Mesenchymal stem cell (in vitro differentiated cells and primary cell): ENCODE data around the gene HINT1. TPM values are rescaled to one million over a fixed set of nuclear protein-coding genes. Genes with fewer than 3 reads are reported as not detected.

ENCODE experiments used
- DNase-seq: peaks from one replicate; pipeline ENCODE4 v3.0.0-alpha.2; 2013
- H2AFZ ChIP-seq: one replicate; pipeline ENCODE4 v1.6.1; 2013; ENCODE audit warnings: low read depth, mild to moderate bottlenecking, control low read depth, inconsistent platforms, low read length, moderate library complexity
- H2AK5ac ChIP-seq: 2 replicates; pipeline ENCODE4 v1.6.1; 2013; ENCODE audit warnings: low read length, moderate library complexity, mild to moderate bottlenecking, inconsistent platforms; ENCODE audit not compliant: severe bottlenecking
- H2BK120ac ChIP-seq: one replicate; pipeline ENCODE4 v1.6.1; 2013; ENCODE audit warnings: low read depth, mild to moderate bottlenecking, inconsistent platforms, low read length, moderate library complexity
- H2BK12ac ChIP-seq, 2 experiments: one replicate each; pipeline ENCODE4 v1.6.1; 2013; ENCODE audit warnings: inconsistent platforms in 2 of 2, low read length in 2 of 2, mild to moderate bottlenecking in 2 of 2, moderate library complexity in 2 of 2, control low read depth in 1 of 2
- H2BK15ac ChIP-seq: one replicate; pipeline ENCODE4 v1.6.1; 2013; ENCODE audit warnings: mild to moderate bottlenecking, low read depth, inconsistent platforms; ENCODE audit not compliant: poor library complexity, severe bottlenecking
- H2BK5ac ChIP-seq: 2 replicates; pipeline ENCODE4 v1.6.1; 2013; ENCODE audit warnings: low read depth, mild to moderate bottlenecking, low read length, control low read depth, inconsistent platforms; ENCODE audit not compliant: poor library complexity, severe bottlenecking
- H3K14ac ChIP-seq, 2 experiments: one replicate each; pipeline ENCODE4 v1.6.1; 2013; ENCODE audit warnings: inconsistent platforms in 2 of 2, low read length in 2 of 2, control low read depth in 1 of 2, mild to moderate bottlenecking in 1 of 2, moderate library complexity in 1 of 2
- H3K18ac ChIP-seq, 2 experiments: one replicate each; pipeline ENCODE4 v1.6.1; 2013; ENCODE audit warnings: inconsistent platforms in 2 of 2, low read length in 2 of 2, control low read depth in 1 of 2, low read depth in 1 of 2, mild to moderate bottlenecking in 1 of 2
- H3K23ac ChIP-seq, 2 experiments: one replicate each; pipeline ENCODE4 v1.6.1; 2013; ENCODE audit warnings: inconsistent platforms in 2 of 2, low read length in 2 of 2, mild to moderate bottlenecking in 2 of 2, moderate library complexity in 2 of 2, control low read depth in 1 of 2
- H3K27ac ChIP-seq: 2 replicates; pipeline ENCODE4 v1.5.1; 2013; ENCODE audit warnings: mild to moderate bottlenecking, moderate library complexity, low read length, control low read depth, inconsistent platforms; ENCODE audit not compliant: poor library complexity, severe bottlenecking
- H3K27me3 ChIP-seq, 2 experiments: 2 replicates each; pipeline versions ENCODE4 v1.6.1 to v1.7.0; 2013; ENCODE audit warnings: low read length in 2 of 2, mild to moderate bottlenecking in 2 of 2, moderate library complexity in 2 of 2, control low read depth in 1 of 2, inconsistent platforms in 1 of 2; ENCODE audit not compliant: control insufficient read depth in 1 of 2, insufficient read depth in 1 of 2
- H3K36me3 ChIP-seq, 2 experiments: 2 replicates each; pipeline versions ENCODE4 v1.6.1 to v1.7.0; 2013; ENCODE audit warnings: low read length in 2 of 2, control low read depth in 1 of 2, inconsistent platforms in 1 of 2, low read depth in 1 of 2, mild to moderate bottlenecking in 1 of 2; ENCODE audit not compliant: insufficient read depth in 2 of 2, control insufficient read depth in 1 of 2
- H3K4ac ChIP-seq, 2 experiments: one replicate each; pipeline ENCODE4 v1.6.1; 2013; ENCODE audit warnings: inconsistent platforms in 2 of 2, low read length in 2 of 2, mild to moderate bottlenecking in 2 of 2, moderate library complexity in 2 of 2, control low read depth in 1 of 2, low read depth in 1 of 2
- H3K4me1 ChIP-seq: 2 replicates; pipeline ENCODE4 v1.6.1; 2013; ENCODE audit warnings: low read depth, low read length, control low read depth; ENCODE audit not compliant: control insufficient read depth, insufficient read depth
- H3K4me2 ChIP-seq: 2 replicates; pipeline ENCODE4 v1.6.1; 2013; ENCODE audit warnings: low read length, mild to moderate bottlenecking, inconsistent platforms; ENCODE audit not compliant: poor library complexity, severe bottlenecking
- H3K4me3 ChIP-seq, 2 experiments: 2 replicates each; pipeline versions ENCODE4 v1.5.1 to v1.7.0; 2013; ENCODE audit warnings: low read length in 2 of 2, mild to moderate bottlenecking in 2 of 2, control low read depth in 1 of 2, low read depth in 1 of 2; ENCODE audit not compliant: insufficient read depth in 1 of 2
- H3K79me1 ChIP-seq: replicated peaks from 2 replicates; pipeline ENCODE4 v1.6.1; 2013; ENCODE audit warnings: mild to moderate bottlenecking, control low read depth, low read length, inconsistent platforms; ENCODE audit not compliant: poor library complexity, severe bottlenecking
- H3K9ac ChIP-seq: 2 replicates; pipeline ENCODE4 v1.7.0; 2013; ENCODE audit warnings: mild to moderate bottlenecking, low read length, moderate library complexity
- H3K9me3 ChIP-seq: 2 replicates; pipeline ENCODE4 v1.7.0; 2013; ENCODE audit warnings: mild to moderate bottlenecking, low read length; ENCODE audit not compliant: control insufficient read depth
- H4K8ac ChIP-seq: one replicate; pipeline ENCODE4 v1.6.1; 2013; ENCODE audit warnings: inconsistent platforms, mild to moderate bottlenecking, low read length, moderate library complexity
- H4K91ac ChIP-seq: one replicate; pipeline ENCODE4 v1.6.1; 2013; ENCODE audit warnings: mild to moderate bottlenecking, low read length, inconsistent platforms
- WGBS: methylation state at CpG from one replicate; pipeline ENCODE4 v1.1.7; 2013; ENCODE audit warnings: mixed read lengths; 5-methylcytosine and 5-hydroxymethylcytosine counted together
- polyA plus RNA-seq, 2 experiments: library from polyadenylated mRNA; stranded (reverse); fragments of 200-250 nt; gene quantifications; one replicate each; pipeline ENCODE4 v1.2.3, GENCODE V29; 2013

HINT1 gene
- polyA plus RNA-seq (2013, experiment 1 of 2): 323 TPM
- 343 TPM for polyA plus RNA-seq (2013, experiment 2 of 2)

DNA sequence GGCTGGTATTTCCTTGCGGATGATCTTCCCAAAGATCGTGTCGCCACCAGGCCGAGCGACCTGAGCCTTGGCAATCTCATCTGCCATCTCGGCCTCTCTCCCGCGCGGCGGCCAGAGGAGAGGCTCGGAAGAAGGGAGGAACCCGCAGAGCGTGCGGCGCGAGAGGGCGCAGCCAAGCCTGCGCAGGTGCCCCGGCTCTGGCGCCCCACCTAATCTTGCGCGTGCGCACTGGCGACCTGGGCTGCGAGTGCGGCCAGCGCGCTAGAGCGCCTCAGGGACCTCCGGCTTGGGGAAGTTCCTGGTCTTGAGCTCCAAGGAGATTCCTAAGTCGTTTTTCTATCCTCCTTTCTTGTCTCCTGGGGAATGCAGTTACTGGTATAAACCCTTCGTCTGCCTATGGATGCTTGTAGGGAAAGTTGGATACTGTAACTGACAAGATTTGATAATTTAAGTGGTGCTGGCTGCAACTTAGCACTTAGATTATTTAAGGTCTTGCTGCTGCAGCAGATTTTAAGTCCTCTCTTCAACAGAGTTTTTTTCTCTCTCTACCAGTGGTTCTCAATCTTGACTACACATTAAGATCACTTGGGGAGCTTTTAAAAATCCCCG, at the start of gene HINT1:
HINT1 (minus strand) TSS at position 138 of the 609 bp plus-strand sequence; CDS start at position 87, 51 bp downstream.
- peak within 1 kb of the TSS; percentile 77 for H4K8ac ChIP-seq
- H2AFZ ChIP-seq: peak within 1 kb of the TSS; percentile 7
- no peak within 1 kb of the TSS for H2BK5ac ChIP-seq
- H3K4me2 ChIP-seq: peak within 1 kb of the TSS; percentile 35
- peak within 1 kb of the TSS in 1 of 2 experiments; percentile 50 for H2BK12ac ChIP-seq
- WGBS: 1% methylated on average over 32 of the region's 33 CpGs
- no peaks in the 10 kb centered on the region for H3K9me3 ChIP-seq
- H3K9ac ChIP-seq: peak within 1 kb of the TSS; percentile 100
- H3K79me1 ChIP-seq: peaks cover 4% of the 10 kb centered on the region
- H3K36me3 ChIP-seq: peaks cover 10 to 25% of the 10 kb centered on the region in 2 experiments
- no peaks in the 10 kb centered on the region for H3K4me1 ChIP-seq
- H2BK15ac ChIP-seq: peak within 1 kb of the TSS; percentile 84
- H3K27me3 ChIP-seq: no peaks in the 10 kb centered on the region
- no peak within 1 kb of the TSS for H2BK120ac ChIP-seq
- DNase-seq: peak; percentile 87
- peak within 1 kb of the TSS; percentile 61 for H4K91ac ChIP-seq
- peak within 1 kb of the TSS; percentile 86 to 91 for H3K4me3 ChIP-seq
- H2AK5ac ChIP-seq: no peak within 1 kb of the TSS
- peak within 1 kb of the TSS in 1 of 2 experiments; percentile 90 for H3K14ac ChIP-seq
- peak within 1 kb of the TSS; percentile 96 to 97 for H3K18ac ChIP-seq
- H3K4ac ChIP-seq: peak within 1 kb of the TSS; percentile 82 to 93
- peak within 1 kb of the TSS; percentile 89 for H3K27ac ChIP-seq
- peak within 1 kb of the TSS in 1 of 2 experiments; percentile 34 for H3K23ac ChIP-seq

GRCh38 chr5:131214609-131215227, 49.7 kb upstream of the HINT1 start:
- no peak overlapping the region for H4K91ac ChIP-seq
- H3K9ac ChIP-seq: no peak overlapping the region
- H3K27me3 ChIP-seq: no peaks in the 10 kb centered on the region
- no peak overlapping the region for H2BK12ac ChIP-seq
- no peak overlapping the region for H3K23ac ChIP-seq
- H3K4me2 ChIP-seq: no peak overlapping the region
- no peak overlapping the region for H3K27ac ChIP-seq
- no peak for DNase-seq
- no peak overlapping the region for H2AK5ac ChIP-seq
- H2BK5ac ChIP-seq: no peak overlapping the region
- H3K14ac ChIP-seq: no peak overlapping the region
- H3K36me3 ChIP-seq: no peaks in the 10 kb centered on the region
- no peak overlapping the region for H2BK120ac ChIP-seq
- WGBS: 85% methylated on average over 3 of the region's 3 CpGs
- H2BK15ac ChIP-seq: no peak overlapping the region
- H3K4me3 ChIP-seq: no peak overlapping the region
- no peak overlapping the region for H2AFZ ChIP-seq
- H3K9me3 ChIP-seq: no peaks in the 10 kb centered on the region
- H3K4ac ChIP-seq: no peak overlapping the region
- no peak overlapping the region for H4K8ac ChIP-seq
- H3K18ac ChIP-seq: no peak overlapping the region
- no peaks in the 10 kb centered on the region for H3K79me1 ChIP-seq
- H3K4me1 ChIP-seq: peaks cover 3% of the 10 kb centered on the region

- Histone ChIP-seq H3K9me3 (no peaks in the 10 kb centered on the region), H2BK5ac (no peak overlapping the region), H3K79me1 (no peaks in the 10 kb centered on the region), H2BK15ac (no peak overlapping the region), H3K27me3 (no peaks in the 10 kb centered on the region), H3K14ac (no peak overlapping the region), H3K18ac (no peak overlapping the region), H4K8ac (no peak overlapping the region), H2AFZ (no peak overlapping the region), H2BK120ac (no peak overlapping the region), H3K9ac (no peak overlapping the region), H2BK12ac (no peak overlapping the region), H3K23ac (no peak overlapping the region), H3K36me3 (no peaks in the 10 kb centered on the region), H2AK5ac (no peak overlapping the region), H3K27ac (no peak overlapping the region), H4K91ac (no peak overlapping the region), H3K4me2 (no peak overlapping the region), H3K4ac (no peak overlapping the region), H3K4me1 (peaks cover 2% of the 10 kb centered on the region), H3K4me3 (no peak overlapping the region)
- DNase-seq: no peak
- 99% methylated on average over 3 of the region's 5 CpGs for WGBS
Observed at GRCh38 chr5:131212471-131213021, 47.5 kb upstream of the HINT1 start.

DNA sequence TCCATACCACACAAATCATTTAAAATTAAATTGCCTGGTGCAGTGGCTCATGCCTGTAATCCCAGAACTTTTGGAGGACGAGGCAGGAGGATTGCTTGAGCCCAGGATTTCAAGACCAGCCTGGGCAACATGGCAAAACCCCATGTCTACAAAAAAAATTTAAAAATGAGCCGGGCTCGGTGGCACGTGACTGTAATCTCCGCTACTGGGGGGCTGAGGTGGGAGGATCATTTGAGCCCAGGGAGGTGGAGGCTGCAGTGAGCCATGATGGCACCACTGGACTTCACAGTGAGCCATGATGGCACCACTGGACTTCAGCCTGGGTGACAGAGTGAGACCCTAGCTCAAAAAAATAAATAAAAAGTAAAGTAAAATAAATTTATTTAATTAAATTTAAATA, 46.6 kb upstream of the HINT1 start:
- H3K14ac ChIP-seq: no peak overlapping the region
- no peak overlapping the region for H3K27ac ChIP-seq
- no peak overlapping the region for H2BK12ac ChIP-seq
- H3K9me3 ChIP-seq: no peaks in the 10 kb centered on the region
- no peaks in the 10 kb centered on the region for H3K36me3 ChIP-seq
- H3K4me2 ChIP-seq: no peak overlapping the region
- no peak overlapping the region for H3K4me3 ChIP-seq
- H3K23ac ChIP-seq: no peak overlapping the region
- no peaks in the 10 kb centered on the region for H3K27me3 ChIP-seq
- H2AFZ ChIP-seq: no peak overlapping the region
- no peak overlapping the region for H3K4ac ChIP-seq
- WGBS: 93% methylated on average over 5 of the region's 5 CpGs
- no peak overlapping the region for H4K91ac ChIP-seq
- DNase-seq: no peak
- peaks cover 2% of the 10 kb centered on the region for H3K4me1 ChIP-seq
- no peak overlapping the region for H2BK15ac ChIP-seq
- no peak overlapping the region for H3K18ac ChIP-seq
- H2AK5ac ChIP-seq: no peak overlapping the region
- H4K8ac ChIP-seq: no peak overlapping the region
- H2BK5ac ChIP-seq: no peak overlapping the region
- H2BK120ac ChIP-seq: no peak overlapping the region
- H3K9ac ChIP-seq: no peak overlapping the region
- no peaks in the 10 kb centered on the region for H3K79me1 ChIP-seq
